Activated naive CD4-positive, alpha-beta T cell treated with anti-CD3 and anti-CD28 coated beads for 36 hours (primary cell): ENCODE data around the gene MEX3D. TPM values are rescaled to one million over a fixed set of nuclear protein-coding genes. Genes with fewer than 3 reads are reported as not detected.

Experiments used
- CTCF ChIA-PET: fragments of 350-600 bp; sonication (Branson Sonifier 250); formaldehyde crosslinking; loops from one replicate; lab custom pipeline; 2021; ENCODE audit warnings: antibody characterized with exemption; lab: Charles Lee
- DNase-seq: peaks from one replicate; pipeline ENCODE4 v3.0.0-alpha.2; 2020
- H3K27ac Mint-ChIP-seq: one replicate; pipeline ENCODE4 v1.8.0; 2021; ENCODE audit warnings: mild to moderate bottlenecking, mixed read lengths
- H3K27me3 Mint-ChIP-seq: one replicate; pipeline ENCODE4 v1.8.0; 2021; ENCODE audit warnings: low read depth, mixed read lengths
- H3K36me3 Mint-ChIP-seq: one replicate; pipeline ENCODE4 v1.8.0; 2021; ENCODE audit warnings: low read depth, mixed read lengths
- H3K4me1 Mint-ChIP-seq: one replicate; pipeline ENCODE4 v1.8.0; 2021; ENCODE audit warnings: low read depth, mixed read lengths
- H3K4me3 Mint-ChIP-seq: one replicate; pipeline ENCODE4 v1.8.0; 2021; ENCODE audit warnings: mild to moderate bottlenecking, moderate library complexity, mixed read lengths
- H3K9me3 Mint-ChIP-seq: one replicate; pipeline ENCODE4 v1.8.0; 2021; ENCODE audit warnings: mixed read lengths
- intact Hi-C: fragments of 100-400 bp; cut with micrococcal nuclease; formaldehyde crosslinking; loops from one replicate; pipeline ENCODE4 v1.15.1; 2023
- total RNA-seq, 2 experiments: library from RNA; stranded (reverse); gene quantifications; one replicate each; pipeline ENCODE4 v1.2.3, GENCODE V29; 2021

MEX3D gene
- 1 to 10 TPM; 2.0 to 2.1 TPM for total RNA-seq

- H3K9me3 Mint-ChIP-seq: no peaks in the 10 kb centered on the region
- H3K27me3 Mint-ChIP-seq: no peaks in the 10 kb centered on the region
- no peaks in the 10 kb centered on the region for H3K36me3 Mint-ChIP-seq
- no peaks in the 10 kb centered on the region for H3K4me1 Mint-ChIP-seq
- DNase-seq: peak; percentile 79
- intact Hi-C loops: no loop called here
- peak within 1 kb of the TSS; percentile 48 for H3K4me3 Mint-ChIP-seq
- H3K27ac Mint-ChIP-seq: no peak within 1 kb of the TSS
- CTCF ChIA-PET: no interaction called here
Observed at GRCh38 chr19:1568320-1569019, at the start of gene MEX3D. Gene MEX3D (minus strand): TSS chr19:1568325. CDS start chr19:1568058, 267 bp downstream.

GRCh38 chr19:1616875-1617274 lies 48.8 kb upstream of the MEX3D start:
- Mint-ChIP-seq H3K27me3 (no peaks in the 10 kb centered on the region), H3K4me3 (no peak overlapping the region), H3K36me3 (peaks cover 20% of the 10 kb centered on the region), H3K4me1 (peaks cover 21% of the 10 kb centered on the region), H3K27ac (no peak overlapping the region), H3K9me3 (no peaks in the 10 kb centered on the region)
- DNase-seq: no peak
- CTCF ChIA-PET: interaction anchor here (1.7 kb wide), 1 partner anchor 56 kb away, joined by 6 read pairs; no protein-coding TSS in a partner anchor
- intact Hi-C loops: no loop called here

GRCh38 chr19:1616396-1616795 lies 48.3 kb upstream of the MEX3D start:
- no peak for DNase-seq
- Mint-ChIP-seq H3K27ac (no peak overlapping the region), H3K27me3 (no peaks in the 10 kb centered on the region), H3K4me3 (no peak overlapping the region), H3K4me1 (peaks cover 21% of the 10 kb centered on the region), H3K9me3 (no peaks in the 10 kb centered on the region), H3K36me3 (peaks cover 24% of the 10 kb centered on the region)
- intact Hi-C loops: no loop called here
- CTCF ChIA-PET: interaction anchor here (1.7 kb wide), 1 partner anchor 56 kb away, joined by 6 read pairs; no protein-coding TSS in a partner anchor

GRCh38 chr19:1615156-1615765 lies 47.1 kb upstream of the MEX3D start:
- intact Hi-C loops: no loop called here
- Mint-ChIP-seq H3K9me3 (no peaks in the 10 kb centered on the region), H3K4me1 (peaks cover 27% of the 10 kb centered on the region), H3K27me3 (no peaks in the 10 kb centered on the region), H3K27ac (no peak overlapping the region), H3K4me3 (no peak overlapping the region), H3K36me3 (peaks cover 27% of the 10 kb centered on the region)
- DNase-seq: no peak
- CTCF ChIA-PET: no interaction called here

- CTCF ChIA-PET: no interaction called here
- H3K27me3 Mint-ChIP-seq: no peaks in the 10 kb centered on the region
- H3K27ac Mint-ChIP-seq: no peak overlapping the region
- DNase-seq: no peak
- no peaks in the 10 kb centered on the region for H3K9me3 Mint-ChIP-seq
- peaks cover 27% of the 10 kb centered on the region for H3K36me3 Mint-ChIP-seq
- intact Hi-C loops: no loop called here
- H3K4me3 Mint-ChIP-seq: no peak overlapping the region
- peaks cover 35% of the 10 kb centered on the region for H3K4me1 Mint-ChIP-seq
Observed at GRCh38 chr19:1613808-1614570, 45.9 kb upstream of the MEX3D start.

- CTCF ChIA-PET: no interaction called here
- Mint-ChIP-seq H3K27me3 (no peaks in the 10 kb centered on the region), H3K27ac (no peak overlapping the region), H3K4me3 (no peak overlapping the region), H3K4me1 (peaks cover 35% of the 10 kb centered on the region), H3K36me3 (peaks cover 26% of the 10 kb centered on the region), H3K9me3 (no peaks in the 10 kb centered on the region)
- no peak for DNase-seq
- intact Hi-C loops: no loop called here
Observed at GRCh38 chr19:1613146-1613545, 45.0 kb upstream of the MEX3D start.

- H3K36me3 Mint-ChIP-seq: peaks cover 24% of the 10 kb centered on the region
- no peaks in the 10 kb centered on the region for H3K27me3 Mint-ChIP-seq
- no peak overlapping the region for H3K4me3 Mint-ChIP-seq
- H3K9me3 Mint-ChIP-seq: no peaks in the 10 kb centered on the region
- CTCF ChIA-PET: no interaction called here
- DNase-seq: no peak
- intact Hi-C loops: no loop called here
- peaks cover 30% of the 10 kb centered on the region for H3K4me1 Mint-ChIP-seq
- H3K27ac Mint-ChIP-seq: no peak overlapping the region
Observed at GRCh38 chr19:1612114-1613086, 44.3 kb upstream of the MEX3D start.

- no peaks in the 10 kb centered on the region for H3K9me3 Mint-ChIP-seq
- intact Hi-C loops: no loop called here
- peaks cover 25% of the 10 kb centered on the region for H3K4me1 Mint-ChIP-seq
- peaks cover 21% of the 10 kb centered on the region for H3K36me3 Mint-ChIP-seq
- CTCF ChIA-PET: no interaction called here
- H3K27ac Mint-ChIP-seq: no peak overlapping the region
- H3K4me3 Mint-ChIP-seq: no peak overlapping the region
- DNase-seq: no peak
- no peaks in the 10 kb centered on the region for H3K27me3 Mint-ChIP-seq
Observed at GRCh38 chr19:1611353-1611752, 43.2 kb upstream of the MEX3D start.

GRCh38 chr19:1610579-1610978 lies 42.5 kb upstream of the MEX3D start:
- Mint-ChIP-seq H3K27ac (no peak overlapping the region), H3K4me1 (peaks cover 29% of the 10 kb centered on the region), H3K9me3 (no peaks in the 10 kb centered on the region), H3K36me3 (peaks cover 16% of the 10 kb centered on the region), H3K27me3 (no peaks in the 10 kb centered on the region), H3K4me3 (no peak overlapping the region)
- CTCF ChIA-PET: no interaction called here
- no peak for DNase-seq
- intact Hi-C loops: no loop called here

GRCh38 chr19:1609680-1610474 lies 41.8 kb upstream of the MEX3D start:
- CTCF ChIA-PET: no interaction called here
- Mint-ChIP-seq H3K4me3 (no peak overlapping the region), H3K4me1 (peaks cover 29% of the 10 kb centered on the region), H3K9me3 (no peaks in the 10 kb centered on the region), H3K27ac (no peak overlapping the region), H3K27me3 (no peaks in the 10 kb centered on the region), H3K36me3 (peaks cover 15% of the 10 kb centered on the region)
- intact Hi-C loops: no loop called here
- DNase-seq: no peak

GRCh38 chr19:1609103-1609396 lies 40.9 kb upstream of the MEX3D start:
- Mint-ChIP-seq H3K27ac (no peak overlapping the region), H3K4me1 (peaks cover 34% of the 10 kb centered on the region), H3K36me3 (peaks cover 13% of the 10 kb centered on the region), H3K9me3 (no peaks in the 10 kb centered on the region), H3K4me3 (no peak overlapping the region), H3K27me3 (no peaks in the 10 kb centered on the region)
- CTCF ChIA-PET: no interaction called here
- intact Hi-C loops: no loop called here
- DNase-seq: peak; percentile 39
